ENCODE results near the gene EIF4EBP3. TPM values are rescaled to one million over a fixed set of nuclear protein-coding genes. Genes with fewer than 3 reads are reported as not detected.
A peak's percentile ranks its signal among the peaks of the same experiment; 100 is the strongest.

Gene EIF4EBP3
- total and polyA plus RNA-seq, 2 of the 4 experiments (the other 2 are of a cell fraction): 0.36 to 2.1 TPM

DNA sequence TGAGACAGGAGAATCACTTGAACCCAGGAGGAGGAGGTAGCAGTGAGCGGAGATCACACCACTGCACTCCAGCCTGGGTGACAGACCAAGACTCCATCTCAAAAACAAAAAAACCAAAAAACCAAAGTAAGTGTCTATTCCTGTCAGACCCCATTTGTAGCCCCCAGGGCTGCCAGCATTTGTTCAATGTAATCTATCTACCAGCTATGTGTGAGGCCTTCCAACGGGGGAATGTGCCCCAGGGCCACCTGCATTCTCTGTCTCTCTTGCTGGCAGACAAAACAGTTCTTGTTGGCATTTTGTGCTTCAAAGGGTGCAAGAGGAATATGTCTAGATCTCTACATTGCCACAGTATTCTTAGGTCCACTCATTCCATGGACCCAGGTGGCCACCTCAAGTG lies 51.4 kb downstream of the EIF4EBP3 start:
- WGBS, 2 experiments (ENCODE audit: extremely low coverage in 2 of 2, insufficient read length in 1 of 2): no CpG with 5 or more reads among the region's 2 CpGs
- TF ChIP-seq MXI1 (IDR thresholded peaks at IDR 0.05; ENCODE audit: borderline replicate concordance, low read depth, low read length) (no peak), MAZ (IDR thresholded peaks at IDR 0.05; ENCODE audit: borderline replicate concordance, low read depth, low read length) (no peak), POLR2A (IDR thresholded peaks at IDR 0.05; ENCODE audit: low read depth, low read length) (no peak), RAD21 (IDR thresholded peaks at IDR 0.05; ENCODE audit: low read length) (no peak), CHD1 (IDR thresholded peaks at IDR 0.05; ENCODE audit: low read depth, low read length) (no peak), CEBPB (IDR thresholded peaks at IDR 0.05; ENCODE audit: low read depth, low read length) (no peak), FOS (IDR thresholded peaks at IDR 0.05; ENCODE audit: low read depth, low read length) (no peak)
- TF ChIP-seq, protein P1, sequence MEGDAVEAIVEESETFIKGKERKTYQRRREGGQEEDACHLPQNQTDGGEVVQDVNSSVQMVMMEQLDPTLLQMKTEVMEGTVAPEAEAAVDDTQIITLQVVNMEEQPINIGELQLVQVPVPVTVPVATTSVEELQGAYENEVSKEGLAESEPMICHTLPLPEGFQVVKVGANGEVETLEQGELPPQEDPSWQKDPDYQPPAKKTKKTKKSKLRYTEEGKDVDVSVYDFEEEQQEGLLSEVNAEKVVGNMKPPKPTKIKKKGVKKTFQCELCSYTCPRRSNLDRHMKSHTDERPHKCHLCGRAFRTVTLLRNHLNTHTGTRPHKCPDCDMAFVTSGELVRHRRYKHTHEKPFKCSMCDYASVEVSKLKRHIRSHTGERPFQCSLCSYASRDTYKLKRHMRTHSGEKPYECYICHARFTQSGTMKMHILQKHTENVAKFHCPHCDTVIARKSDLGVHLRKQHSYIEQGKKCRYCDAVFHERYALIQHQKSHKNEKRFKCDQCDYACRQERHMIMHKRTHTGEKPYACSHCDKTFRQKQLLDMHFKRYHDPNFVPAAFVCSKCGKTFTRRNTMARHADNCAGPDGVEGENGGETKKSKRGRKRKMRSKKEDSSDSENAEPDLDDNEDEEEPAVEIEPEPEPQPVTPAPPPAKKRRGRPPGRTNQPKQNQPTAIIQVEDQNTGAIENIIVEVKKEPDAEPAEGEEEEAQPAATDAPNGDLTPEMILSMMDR (conservative IDR thresholded peaks at IDR 0.05; ENCODE audit: low read depth, low read length): no peak
- TF ChIP-seq, protein P2, sequence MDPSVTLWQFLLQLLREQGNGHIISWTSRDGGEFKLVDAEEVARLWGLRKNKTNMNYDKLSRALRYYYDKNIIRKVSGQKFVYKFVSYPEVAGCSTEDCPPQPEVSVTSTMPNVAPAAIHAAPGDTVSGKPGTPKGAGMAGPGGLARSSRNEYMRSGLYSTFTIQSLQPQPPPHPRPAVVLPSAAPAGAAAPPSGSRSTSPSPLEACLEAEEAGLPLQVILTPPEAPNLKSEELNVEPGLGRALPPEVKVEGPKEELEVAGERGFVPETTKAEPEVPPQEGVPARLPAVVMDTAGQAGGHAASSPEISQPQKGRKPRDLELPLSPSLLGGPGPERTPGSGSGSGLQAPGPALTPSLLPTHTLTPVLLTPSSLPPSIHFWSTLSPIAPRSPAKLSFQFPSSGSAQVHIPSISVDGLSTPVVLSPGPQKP (IDR thresholded peaks at IDR 0.05; ENCODE audit: borderline replicate concordance, low read depth, low read length): no peak
- TF ChIP-seq, protein P3, sequence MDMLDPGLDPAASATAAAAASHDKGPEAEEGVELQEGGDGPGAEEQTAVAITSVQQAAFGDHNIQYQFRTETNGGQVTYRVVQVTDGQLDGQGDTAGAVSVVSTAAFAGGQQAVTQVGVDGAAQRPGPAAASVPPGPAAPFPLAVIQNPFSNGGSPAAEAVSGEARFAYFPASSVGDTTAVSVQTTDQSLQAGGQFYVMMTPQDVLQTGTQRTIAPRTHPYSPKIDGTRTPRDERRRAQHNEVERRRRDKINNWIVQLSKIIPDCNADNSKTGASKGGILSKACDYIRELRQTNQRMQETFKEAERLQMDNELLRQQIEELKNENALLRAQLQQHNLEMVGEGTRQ (IDR thresholded peaks at IDR 0.05; ENCODE audit: low read depth, low read length): no peak
- Histone ChIP-seq H2BK5ac (ENCODE audit: low read depth, low read length, poor library complexity, severe bottlenecking) (no peak overlapping the region), H3K9ac (ENCODE audit: low read depth, low read length) (no peak overlapping the region), H2BK20ac (ENCODE audit: low read depth, low read length) (no peak overlapping the region), H2BK120ac (ENCODE audit: low read depth, low read length) (no peak overlapping the region), H3K56ac (ENCODE audit: extremely low read depth, insufficient read depth, low read length) (no peak overlapping the region), H3K27me3 (ENCODE audit: control insufficient read depth, insufficient read depth, low read length) (peaks cover 2% of the 10 kb centered on the region), H4K91ac (ENCODE audit: insufficient read depth, low read depth, low read length) (no peak overlapping the region), H4K8ac (ENCODE audit: low read depth in 2 of 2, low read length in 2 of 2) (no peak overlapping the region), H2BK15ac (ENCODE audit: low read depth, low read length) (no peak overlapping the region), H2AK5ac (ENCODE audit: low read depth, low read length) (no peak overlapping the region), H3K4me3 (ENCODE audit: insufficient read depth, low read depth, low read length) (no peak overlapping the region), H3K9me3 (ENCODE audit: control insufficient read depth, insufficient read depth, low read length) (no peaks in the 10 kb centered on the region), H3K23ac (ENCODE audit: low read depth, low read length) (no peak overlapping the region), H4K5ac (ENCODE audit: low read depth, low read length) (no peak overlapping the region), H3K4me1 (ENCODE audit: control insufficient read depth, insufficient read depth, low read length) (peaks cover 2% of the 10 kb centered on the region), H3K4ac (ENCODE audit: low read depth, low read length) (no peak overlapping the region), H4K20me1 (ENCODE audit: insufficient read depth, low read length) (no peaks in the 10 kb centered on the region), H2AFZ (replicated peaks; ENCODE audit: low read length, poor library complexity) (no peak overlapping the region), H3K18ac (ENCODE audit: low read depth, low read length) (no peak overlapping the region), H3K4me2 (ENCODE audit: low read depth, low read length) (no peak overlapping the region), H3K79me1 (ENCODE audit: low read depth in 1 of 2, low read length in 2 of 2) (no peaks in the 10 kb centered on the region), H3K9me1 (ENCODE audit: insufficient read depth, low read length) (no peaks in the 10 kb centered on the region), H3K14ac (replicated peaks; ENCODE audit: low read depth, low read length) (no peak overlapping the region), H3K27ac (ENCODE audit: insufficient read depth, low read length) (no peak overlapping the region), H2AK9ac (replicated peaks; ENCODE audit: low read depth, low read length, poor library complexity) (peak overlapping the region; percentile 8), H3K36me3 (ENCODE audit: control insufficient read depth, insufficient read depth, low read length) (no peaks in the 10 kb centered on the region)
- CTCF ChIA-PET: interaction anchor here (1.3 kb wide), 1 partner anchor 36 kb away, joined by 3 read pairs; no protein-coding TSS in a partner anchor
- DNase-seq (no peak), ATAC-seq (ENCODE audit: low read depth) (no peak)
- in situ Hi-C loops (cut with MboI; ENCODE audit: low sequenced_read_pairs) (no loop called here), intact Hi-C loops (cut with micrococcal nuclease) (no loop called here), dilution Hi-C loops (cut with HindIII; ENCODE audit: low sequenced_read_pairs, unreplicated experiment) (no loop called here)
- POLR2A ChIA-PET (ENCODE audit: unreplicated experiment): no interaction called here
- BruUV-seq (replicated peaks): no TSS peak
